Upper lobe of right lung (tissue), 1 donor: ENCODE measurements around the gene MRPL54. TPM values are rescaled to one million over a fixed set of nuclear protein-coding genes. Genes with fewer than 3 reads are reported as not detected.

Experiments
- ATAC-seq: fragments of 200-7000 bp; cut with Tn5 transposase; one replicate; pipeline ENCODE4 v1.9.1; 2020; ENCODE audit warnings: mild to moderate bottlenecking, moderate library complexity
- DNase-seq: peaks from one replicate; pipeline ENCODE4 v3.0.0-alpha.2; 2020
- H3K27ac ChIP-seq: fragments of 200-600 bp; one replicate; pipeline ENCODE4 v1.8.0; 2022
- H3K27me3 ChIP-seq: fragments of 200-600 bp; one replicate; pipeline ENCODE4 v1.8.0; 2022; ENCODE audit warnings: mild to moderate bottlenecking
- H3K36me3 ChIP-seq: fragments of 200-600 bp; one replicate; pipeline ENCODE4 v1.8.0; 2022
- H3K4me1 ChIP-seq: fragments of 200-600 bp; one replicate; pipeline ENCODE4 v1.8.0; 2022
- H3K4me3 ChIP-seq: fragments of 200-600 bp; one replicate; pipeline ENCODE4 v1.8.0; 2022; ENCODE audit warnings: mild to moderate bottlenecking
- H3K9me3 ChIP-seq: fragments of 200-600 bp; one replicate; pipeline ENCODE4 v1.8.0; 2022
- intact Hi-C: fragments of 100-400 bp; cut with DNase I; formaldehyde crosslinking; loops from one replicate; pipeline ENCODE4 v1.11.0; 2022
- total RNA-seq: library from RNA; stranded (reverse); fragmentation: NEBNext Ultra II Directional; extraction: Animal tissue kit (Norgen Biotek cat#: 25700); gene quantifications from one replicate; pipeline ENCODE4 v1.2.1, GENCODE V29; 2021
- TF ChIP-seq, protein P1 (sequence below): fragments of 200-600 bp; IDR thresholded peaks from one replicate; pipeline ENCODE4 v1.8.0; 2022; ENCODE audit warnings: antibody characterized with exemption
- donor health status: DM: no; HTN: yes; CAD: no; lungs with severe emphysema.

Gene MRPL54
- total RNA-seq, 1 donor from 2014 or later, result 59.7 TPM

DNA sequence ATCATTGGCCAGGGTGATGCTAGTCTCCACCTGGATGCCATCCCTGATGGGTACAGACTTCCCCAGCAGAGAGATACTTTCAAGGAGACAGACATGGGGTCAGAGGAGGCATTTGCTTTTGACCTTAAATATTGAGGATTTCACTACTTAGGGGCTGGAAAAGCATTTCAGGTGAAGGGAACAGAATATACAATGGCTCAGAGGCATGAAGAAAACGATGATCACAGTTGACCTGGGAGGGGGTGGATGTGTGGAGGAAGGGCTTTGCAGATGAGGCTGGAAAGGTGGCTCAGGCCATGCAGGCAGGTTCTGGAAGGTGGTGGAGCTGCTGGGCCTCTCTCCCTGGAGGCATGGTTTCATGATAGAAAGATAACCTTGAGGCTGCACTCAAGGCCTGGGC is 19.8 kb downstream of the MRPL54 start:
- Histone ChIP-seq H3K36me3 (no peaks in the 10 kb centered on the region), H3K9me3 (peaks cover 14% of the 10 kb centered on the region), H3K4me3 (no peak overlapping the region), H3K27me3 (peaks cover 7% of the 10 kb centered on the region), H3K27ac (no peak overlapping the region), H3K4me1 (no peaks in the 10 kb centered on the region)
- intact Hi-C loops, result no loop called here
- no peak for DNase-seq
- ATAC-seq, result no peak
- TF ChIP-seq, protein P1, sequence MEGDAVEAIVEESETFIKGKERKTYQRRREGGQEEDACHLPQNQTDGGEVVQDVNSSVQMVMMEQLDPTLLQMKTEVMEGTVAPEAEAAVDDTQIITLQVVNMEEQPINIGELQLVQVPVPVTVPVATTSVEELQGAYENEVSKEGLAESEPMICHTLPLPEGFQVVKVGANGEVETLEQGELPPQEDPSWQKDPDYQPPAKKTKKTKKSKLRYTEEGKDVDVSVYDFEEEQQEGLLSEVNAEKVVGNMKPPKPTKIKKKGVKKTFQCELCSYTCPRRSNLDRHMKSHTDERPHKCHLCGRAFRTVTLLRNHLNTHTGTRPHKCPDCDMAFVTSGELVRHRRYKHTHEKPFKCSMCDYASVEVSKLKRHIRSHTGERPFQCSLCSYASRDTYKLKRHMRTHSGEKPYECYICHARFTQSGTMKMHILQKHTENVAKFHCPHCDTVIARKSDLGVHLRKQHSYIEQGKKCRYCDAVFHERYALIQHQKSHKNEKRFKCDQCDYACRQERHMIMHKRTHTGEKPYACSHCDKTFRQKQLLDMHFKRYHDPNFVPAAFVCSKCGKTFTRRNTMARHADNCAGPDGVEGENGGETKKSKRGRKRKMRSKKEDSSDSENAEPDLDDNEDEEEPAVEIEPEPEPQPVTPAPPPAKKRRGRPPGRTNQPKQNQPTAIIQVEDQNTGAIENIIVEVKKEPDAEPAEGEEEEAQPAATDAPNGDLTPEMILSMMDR, result no peak

DNA sequence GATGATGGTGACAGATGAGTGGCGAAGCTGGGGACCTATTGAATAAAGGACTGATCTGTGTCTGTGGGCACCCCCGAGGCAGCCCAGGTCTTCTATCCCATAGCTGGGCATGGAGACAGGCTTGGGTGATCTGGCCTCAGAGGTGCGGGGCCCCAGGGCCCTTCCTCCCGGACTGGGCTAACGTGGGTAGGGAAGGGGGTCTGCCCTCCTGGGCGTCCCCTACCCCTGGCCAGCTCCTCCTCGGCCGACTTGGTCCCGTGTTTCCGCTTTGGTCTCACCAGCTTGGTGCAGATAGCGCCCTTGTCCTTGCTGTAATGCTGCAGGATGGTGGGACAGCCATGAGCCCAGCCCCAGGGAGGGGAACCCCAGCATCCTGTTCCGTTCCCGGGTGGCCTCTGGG is 20.4 kb downstream of the MRPL54 start:
- H3K9me3 ChIP-seq, result peaks cover 14% of the 10 kb centered on the region
- ATAC-seq (no peak), DNase-seq (peak; percentile 57)
- intact Hi-C loops, result no loop called here
- H3K27ac ChIP-seq, result no peak overlapping the region
- TF ChIP-seq, protein P1, result no peak
- H3K4me1 ChIP-seq, result no peaks in the 10 kb centered on the region
- H3K4me3 ChIP-seq, result no peak overlapping the region
- H3K36me3 ChIP-seq, result no peaks in the 10 kb centered on the region
- peaks cover 7% of the 10 kb centered on the region for H3K27me3 ChIP-seq

DNA sequence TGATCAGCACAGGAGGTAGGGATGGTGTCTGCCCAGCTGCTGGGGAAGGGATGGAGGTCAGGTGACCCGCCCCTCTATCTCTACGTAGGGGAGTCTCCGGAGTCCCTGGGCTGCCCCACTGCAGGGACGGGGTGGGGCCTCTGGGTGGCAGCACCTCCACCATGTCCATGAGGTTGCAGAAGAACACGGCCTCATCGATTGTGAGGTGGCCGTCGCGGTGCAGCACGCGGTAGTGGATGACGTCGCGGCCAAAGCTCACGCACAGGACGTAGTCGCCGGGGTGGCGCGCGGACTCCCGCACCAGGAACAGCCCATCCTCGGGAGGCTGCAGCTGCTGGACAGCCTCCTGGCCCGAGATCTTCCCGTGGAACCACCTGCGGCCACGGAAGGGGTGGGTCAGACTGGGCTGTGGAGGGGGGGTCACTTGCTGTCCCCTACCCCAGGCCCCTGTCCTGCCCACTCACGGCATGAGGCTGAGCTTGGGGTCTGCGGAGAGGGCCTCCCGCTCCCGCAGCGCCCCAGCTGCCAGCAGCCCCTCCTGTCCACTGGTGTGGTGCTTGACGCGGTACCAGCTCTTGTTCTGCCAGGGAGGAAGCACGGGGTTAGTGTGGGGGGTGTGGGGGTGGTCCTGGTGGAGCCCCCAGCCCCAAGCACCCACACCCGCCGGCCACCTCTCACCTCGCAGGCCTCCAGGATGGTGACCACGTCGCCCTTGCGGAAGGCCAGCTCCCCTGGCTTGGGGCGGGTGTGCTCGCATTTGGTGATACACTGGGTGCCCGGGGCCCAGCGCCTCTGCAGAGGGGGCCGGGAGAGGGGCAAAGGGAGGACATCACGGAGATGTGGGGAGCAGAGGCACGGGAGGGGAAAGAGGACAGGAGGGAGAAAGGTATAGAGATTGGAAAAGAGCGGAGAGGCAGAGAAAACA is 21.4 kb downstream of the MRPL54 start:
- peaks cover 7% of the 10 kb centered on the region for H3K27me3 ChIP-seq
- intact Hi-C loops, result no loop called here
- peak; percentile 44 for ATAC-seq
- H3K9me3 ChIP-seq, result peaks cover 14% of the 10 kb centered on the region
- no peak overlapping the region for H3K4me3 ChIP-seq
- H3K4me1 ChIP-seq, result no peaks in the 10 kb centered on the region
- no peaks in the 10 kb centered on the region for H3K36me3 ChIP-seq
- peak; percentile 64 for DNase-seq
- no peak overlapping the region for H3K27ac ChIP-seq
- TF ChIP-seq, protein P1, result peak; percentile 35

DNA sequence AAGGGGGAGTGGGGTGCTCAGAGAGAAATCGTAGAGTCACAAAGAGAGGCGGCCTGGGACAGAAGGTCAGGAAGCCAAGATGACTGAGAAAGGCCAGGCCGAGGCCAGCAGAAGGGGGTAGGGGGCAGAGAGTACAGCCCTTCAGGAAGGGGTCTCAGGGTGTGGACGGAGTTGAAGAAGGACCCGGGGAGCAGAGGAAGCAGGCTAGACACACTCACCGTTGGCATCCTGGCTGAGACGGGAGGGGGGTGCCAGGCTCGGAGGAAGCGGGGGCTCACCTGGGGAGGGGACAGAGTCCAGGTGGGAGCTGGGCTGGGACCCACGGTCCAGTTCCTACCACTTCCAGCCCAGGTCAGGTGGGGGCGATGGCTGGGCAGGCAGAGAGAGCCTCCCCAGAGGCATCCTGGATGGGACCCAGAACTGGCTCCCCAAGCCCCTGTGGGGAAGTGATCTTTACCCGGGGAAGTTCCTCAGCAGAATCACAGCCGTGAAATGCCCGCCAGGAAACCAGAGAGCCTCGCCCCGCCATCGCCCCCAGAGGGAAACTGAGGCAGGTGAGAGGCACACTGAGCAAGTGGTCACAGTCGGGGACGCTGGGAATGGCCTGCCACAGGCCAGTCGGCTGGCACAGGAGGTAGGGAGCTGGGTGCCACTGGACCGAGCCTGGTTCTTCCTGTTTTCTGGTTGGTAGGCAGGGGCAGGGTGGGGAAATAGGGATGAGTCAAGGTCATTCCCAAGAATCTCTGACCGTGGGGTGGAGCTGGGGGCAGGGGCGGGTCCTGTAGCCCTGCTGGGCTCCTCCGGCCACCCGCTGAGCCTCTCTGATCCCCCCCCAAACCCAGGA is 22.3 kb downstream of the MRPL54 start:
- Histone ChIP-seq H3K4me3 (peak overlapping the region; percentile 51), H3K9me3 (peaks cover 14% of the 10 kb centered on the region), H3K27ac (no peak overlapping the region), H3K4me1 (no peaks in the 10 kb centered on the region), H3K36me3 (no peaks in the 10 kb centered on the region), H3K27me3 (peaks cover 7% of the 10 kb centered on the region)
- TF ChIP-seq, protein P1, result no peak
- DNase-seq, result peak; percentile 76
- peak; percentile 72 for ATAC-seq
- intact Hi-C loops, result no loop called here

DNA sequence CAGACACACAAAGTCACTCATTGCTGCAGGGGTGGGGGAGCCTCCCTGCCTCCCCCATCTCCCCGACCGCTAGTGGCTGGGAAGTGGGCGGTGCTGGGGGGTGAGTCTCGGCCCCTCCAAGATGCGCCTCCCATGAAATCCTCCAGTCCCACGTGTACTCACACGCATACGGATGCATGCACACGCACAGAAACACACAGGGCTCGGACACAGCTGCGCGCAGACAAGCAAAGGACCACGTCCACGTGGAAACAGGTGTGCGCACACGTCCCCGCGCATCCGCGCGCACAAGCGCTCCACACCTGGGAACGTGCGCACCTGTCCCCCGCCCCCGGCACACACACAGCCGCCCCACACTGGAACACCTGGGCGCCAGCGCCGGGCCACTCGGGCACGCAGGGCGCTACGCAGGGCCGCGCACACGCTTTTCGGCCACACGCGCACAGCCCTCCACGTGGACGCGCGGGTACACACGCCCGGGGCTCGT is 23.0 kb downstream of the MRPL54 start:
- Histone ChIP-seq H3K36me3 (no peaks in the 10 kb centered on the region), H3K9me3 (peaks cover 14% of the 10 kb centered on the region), H3K4me3 (peak overlapping the region; percentile 51), H3K27me3 (peaks cover 7% of the 10 kb centered on the region), H3K27ac (peak overlapping the region; percentile 24), H3K4me1 (no peaks in the 10 kb centered on the region)
- TF ChIP-seq, protein P1, result no peak
- DNase-seq, result no peak
- peak; percentile 20 for ATAC-seq
- intact Hi-C loops, result no loop called here
